Left hindlimb (tissue), 1 donor: Measurements from ENCODE around the gene ANXA4.

Experiments used
- DNase-seq: peaks from one replicate; pipeline ENCODE4 v3.0.0-alpha.2; 2018

Gene ANXA4

DNA sequence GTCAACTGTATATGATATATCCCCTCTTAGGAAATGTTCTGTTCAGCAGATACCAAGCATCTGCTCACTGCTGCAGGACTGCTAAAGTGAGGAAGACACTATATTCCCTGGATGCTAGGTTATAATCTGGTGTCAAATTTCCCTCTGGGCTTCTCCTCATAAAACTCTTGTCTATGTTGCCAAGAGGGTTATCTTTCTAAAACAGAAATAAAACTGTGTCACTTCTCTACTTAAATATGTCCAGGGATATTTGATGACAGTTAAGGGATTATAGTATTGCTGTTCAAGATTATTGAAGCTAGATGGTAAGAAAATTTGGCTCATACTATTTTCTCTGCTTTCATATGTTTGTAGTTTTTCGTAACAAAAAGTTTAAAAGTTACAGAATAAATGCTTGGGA lies 121.4 kb downstream of the ANXA4 start:
- no peak for DNase-seq
